IMR-90 (cell line): ENCODE results near the gene DACT2. TPM values are rescaled to one million over a fixed set of nuclear protein-coding genes. Genes with fewer than 3 reads are reported as not detected.

ENCODE experiments used
- ATAC-seq: fragments of 200-7000 bp; cut with Tn5 transposase; 2 replicates; pipeline ENCODE4 v1.9.1; 2020; ENCODE audit warnings: low read depth, mild to moderate bottlenecking, moderate library complexity
- BruUV-seq: library from RNA; stranded (reverse); fragments of 400-500 nt; replicated peaks from 2 replicates; lab custom pipeline; 2021; lab: Mats Ljungman, UMichigan
- CTCF ChIA-PET: fragments of 300-600 bp; formaldehyde crosslinking; extraction: SDS; loops from one replicate; lab custom pipeline; 2021; ENCODE audit warnings: antibody characterized with exemption; lab: Yijun Ruan, JAX
- POLR2A ChIA-PET: fragments of 300-600 bp; sonication (Branson Sonifier 250); formaldehyde crosslinking; loops from one replicate; lab custom pipeline; 2022; ENCODE audit warnings: antibody characterized with exemption; ENCODE audit not compliant: unreplicated experiment; lab: Charles Lee
- DNase-seq: peaks from one replicate; pipeline ENCODE4 v3.0.0; 2013
- H2AFZ ChIP-seq: replicated peaks from 2 replicates; pipeline ENCODE3; 2013; ENCODE audit warnings: low read length, mild to moderate bottlenecking; ENCODE audit not compliant: poor library complexity
- H2AK5ac ChIP-seq: 2 replicates; pipeline ENCODE4 v1.6.1; 2013; ENCODE audit warnings: low read depth, low read length, inconsistent platforms
- H2AK9ac ChIP-seq: replicated peaks from 2 replicates; pipeline ENCODE3; 2013; ENCODE audit warnings: mild to moderate bottlenecking, low read depth, low read length, moderate library complexity; ENCODE audit not compliant: poor library complexity
- H2BK120ac ChIP-seq: 2 replicates; pipeline ENCODE4 v1.6.1; 2013; ENCODE audit warnings: low read depth, low read length, inconsistent platforms
- H2BK15ac ChIP-seq: 3 replicates; pipeline ENCODE4 v1.6.1; 2013; ENCODE audit warnings: low read depth, low read length, inconsistent platforms
- H2BK20ac ChIP-seq: 2 replicates; pipeline ENCODE4 v1.6.1; 2013; ENCODE audit warnings: low read depth, mild to moderate bottlenecking, inconsistent platforms, low read length, moderate library complexity
- H2BK5ac ChIP-seq: 2 replicates; pipeline ENCODE4 v1.6.1; 2013; ENCODE audit warnings: mild to moderate bottlenecking, low read depth, low read length, inconsistent platforms; ENCODE audit not compliant: poor library complexity, severe bottlenecking
- H3K14ac ChIP-seq: replicated peaks from 2 replicates; pipeline ENCODE4 v1.6.1; 2013; ENCODE audit warnings: low read depth, low read length, inconsistent platforms
- H3K18ac ChIP-seq: 2 replicates; pipeline ENCODE4 v1.6.1; 2013; ENCODE audit warnings: low read depth, low read length, control low read depth
- H3K23ac ChIP-seq: 2 replicates; pipeline ENCODE4 v1.6.1; 2013; ENCODE audit warnings: low read depth, low read length, inconsistent platforms
- H3K27ac ChIP-seq: 2 replicates; pipeline ENCODE4 v1.5.1; 2013; ENCODE audit warnings: mild to moderate bottlenecking, control low read depth, low read length; ENCODE audit not compliant: insufficient read depth
- H3K27me3 ChIP-seq: 2 replicates; pipeline ENCODE4 v1.6.1; 2013; ENCODE audit warnings: low read length; ENCODE audit not compliant: control insufficient read depth, insufficient read depth
- H3K36me3 ChIP-seq: 2 replicates; pipeline ENCODE4 v1.6.1; 2013; ENCODE audit warnings: low read length, mixed read lengths; ENCODE audit not compliant: control insufficient read depth, insufficient read depth
- H3K4ac ChIP-seq: 2 replicates; pipeline ENCODE4 v1.6.1; 2013; ENCODE audit warnings: low read depth, low read length, inconsistent platforms
- H3K4me1 ChIP-seq: 2 replicates; pipeline ENCODE4 v1.6.1; 2013; ENCODE audit warnings: low read length, mixed read lengths; ENCODE audit not compliant: control insufficient read depth, insufficient read depth
- H3K4me2 ChIP-seq: 2 replicates; pipeline ENCODE4 v1.6.1; 2013; ENCODE audit warnings: low read depth, mild to moderate bottlenecking, control low read depth, low read length, moderate library complexity
- H3K4me3 ChIP-seq: 2 replicates; pipeline ENCODE4 v1.5.1; 2013; ENCODE audit warnings: low read depth, mild to moderate bottlenecking, control low read depth, low read length, moderate library complexity; ENCODE audit not compliant: insufficient read depth
- H3K56ac ChIP-seq: 2 replicates; pipeline ENCODE4 v1.6.1; 2013; ENCODE audit warnings: low read length, inconsistent platforms; ENCODE audit not compliant: insufficient read depth; ENCODE audit errors: extremely low read depth
- H3K79me1 ChIP-seq, 2 experiments: 2 replicates each; pipeline ENCODE4 v1.6.1; 2013; ENCODE audit warnings: low read length in 2 of 2, inconsistent platforms in 1 of 2, low read depth in 1 of 2
- H3K9ac ChIP-seq: 2 replicates; pipeline ENCODE4 v1.6.1; 2013; ENCODE audit warnings: low read depth, low read length, control low read depth
- H3K9me1 ChIP-seq: 2 replicates; pipeline ENCODE4 v1.6.1; 2013; ENCODE audit warnings: low read length, inconsistent platforms; ENCODE audit not compliant: insufficient read depth
- H3K9me3 ChIP-seq: 2 replicates; pipeline ENCODE4 v1.6.1; 2013; ENCODE audit warnings: low read length; ENCODE audit not compliant: control insufficient read depth, insufficient read depth
- H4K20me1 ChIP-seq: 2 replicates; pipeline ENCODE4 v1.6.1; 2013; ENCODE audit warnings: low read length, inconsistent platforms; ENCODE audit not compliant: insufficient read depth
- H4K5ac ChIP-seq: 2 replicates; pipeline ENCODE4 v1.6.1; 2013; ENCODE audit warnings: mild to moderate bottlenecking, low read depth, low read length, control low read depth
- H4K8ac ChIP-seq, 2 experiments: 2 replicates each; pipeline ENCODE4 v1.6.1; 2013; ENCODE audit warnings: low read depth in 2 of 2, low read length in 2 of 2, control low read depth in 1 of 2, inconsistent platforms in 1 of 2
- H4K91ac ChIP-seq: 2 replicates; pipeline ENCODE4 v1.6.1; 2013; ENCODE audit warnings: low read depth, low read length, inconsistent platforms; ENCODE audit not compliant: insufficient read depth
- BHLHE40 ChIP-seq: fragments of 150-350 bp; IDR thresholded peaks from 2 replicates; pipeline ENCODE4 v1.6.1; 2016; ENCODE audit warnings: mild to moderate bottlenecking, low read depth, low read length
- CHD1 ChIP-seq: IDR thresholded peaks from 2 replicates; pipeline ENCODE4 v1.6.1; 2012; ENCODE audit warnings: low read depth, low read length, improper control_type of control experiment
- MAFK ChIP-seq: IDR thresholded peaks from 2 replicates; pipeline ENCODE4 v1.6.1; 2012; ENCODE audit warnings: low read depth, low read length, improper control_type of control experiment
- POLR2A ChIP-seq: IDR thresholded peaks from 2 replicates; pipeline ENCODE4 v1.6.1; 2012; ENCODE audit warnings: mild to moderate bottlenecking, low read depth, low read length
- RAD21 ChIP-seq: IDR thresholded peaks from 2 replicates; pipeline ENCODE4 v1.6.1; 2012; ENCODE audit warnings: low read length, improper control_type of control experiment
- WGBS, 2 experiments: methylation state at CpG; one replicate each; pipeline versions ENCODE4 v1.1.5 to v1.1.7; 2013; ENCODE audit warnings: missing lambda C conversion rate in 2 of 2; ENCODE audit not compliant: insufficient read length in 1 of 2; ENCODE audit errors: extremely low coverage in 2 of 2; 5-methylcytosine and 5-hydroxymethylcytosine counted together
- dilution Hi-C: fragments of 300-500 bp; cut with HindIII; formaldehyde crosslinking; loops from one replicate; pipeline ENCODE4 v1.14.3; 2018; ENCODE audit warnings: low sequenced_read_pairs; ENCODE audit not compliant: unreplicated experiment
- in situ Hi-C: fragments of 300-500 bp; cut with MboI; formaldehyde crosslinking; loops from 3 replicates; pipeline ENCODE4 v1.14.3; 2019; ENCODE audit warnings: low sequenced_read_pairs, inconsistent platforms, mixed read lengths
- intact Hi-C: fragments of 100-400 bp; cut with micrococcal nuclease; formaldehyde crosslinking; loops from 2 replicates; pipeline ENCODE4 v1.10.0; 2022
- polyA plus RNA-seq, 3 experiments: library from polyadenylated mRNA; depleted of rRNA; stranded (reverse); fragments of >200 nt; gene quantifications; 2 replicates each; pipeline ENCODE4 v1.2.3, GENCODE V29; 2012; ENCODE audit warnings: low replicate concordance in 1 of 3
- total RNA-seq: library from RNA; depleted of rRNA; stranded (reverse); fragments of >200 nt; gene quantifications from 2 replicates; pipeline ENCODE4 v1.2.3, GENCODE V29; 2012
- TF ChIP-seq, protein P1 (sequence below): fragments of 150-350 bp; IDR thresholded peaks from 2 replicates; pipeline ENCODE4 v1.6.1; 2016; ENCODE audit warnings: low read depth, mild to moderate bottlenecking, low read length, moderate library complexity, borderline replicate concordance
- TF ChIP-seq, protein P2 (sequence below): conservative IDR thresholded peaks from 2 replicates; pipeline ENCODE4 v1.5.1; 2012; ENCODE audit warnings: mild to moderate bottlenecking, low read depth, low read length, improper control_type of control experiment
- TF ChIP-seq, protein P3 (sequence below): fragments of 150-350 bp; IDR thresholded peaks from 2 replicates; pipeline ENCODE4 v1.6.1; 2017; ENCODE audit warnings: mild to moderate bottlenecking, antibody characterized with exemption, low read length, low read depth

Gene DACT2
- total and polyA plus RNA-seq, 2 of the 4 experiments (the other 2 are of a cell fraction) = not detected

DNA sequence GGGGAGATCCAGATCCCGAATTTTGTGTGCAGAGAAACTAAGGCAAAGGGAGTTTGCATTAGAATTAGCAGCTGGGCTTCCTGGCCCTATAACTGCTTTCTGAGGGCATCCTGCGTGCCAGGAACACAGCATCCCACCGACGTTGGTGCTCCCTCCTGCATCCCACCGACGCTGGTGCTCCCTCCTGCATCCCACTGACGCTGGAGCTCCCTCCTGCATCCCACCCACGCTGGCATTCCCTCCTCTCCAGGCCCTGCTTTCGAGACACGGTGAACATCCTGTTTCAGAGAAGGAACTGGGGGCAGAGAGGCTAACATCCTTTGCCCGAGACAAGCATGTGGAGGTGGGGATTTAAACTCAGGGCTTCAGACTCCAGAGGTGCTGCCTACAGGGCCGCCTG lies 44.4 kb downstream of the DACT2 start:
- peaks cover 67% of the 10 kb centered on the region for H3K9me3 ChIP-seq

More for the DNA sequence above, 44.4 kb downstream of the DACT2 start:
- WGBS, 2 experiments = 40% methylated on average over 1 of the region's 12 CpGs; no CpG with 5 or more reads in 1 of the 2 experiments
- in situ Hi-C loops (no loop called here), intact Hi-C loops (no loop called here), dilution Hi-C loops (no loop called here)
- H2AK5ac ChIP-seq = no peak overlapping the region
- H2BK15ac ChIP-seq = no peak overlapping the region
- no peak overlapping the region for H2BK120ac ChIP-seq
- no peak overlapping the region for H3K23ac ChIP-seq
- no peak overlapping the region for H2BK5ac ChIP-seq
- no peak overlapping the region for H3K4me3 ChIP-seq
- H3K18ac ChIP-seq = no peak overlapping the region
- H4K5ac ChIP-seq = no peak overlapping the region
- H4K20me1 ChIP-seq = no peaks in the 10 kb centered on the region
- no peak overlapping the region for H3K27ac ChIP-seq
- H3K9ac ChIP-seq = no peak overlapping the region
- no peak overlapping the region for H3K4me2 ChIP-seq
- no peak overlapping the region for H2AFZ ChIP-seq
- no peak overlapping the region for H2BK20ac ChIP-seq
- no peaks in the 10 kb centered on the region for H3K79me1 ChIP-seq
- no peaks in the 10 kb centered on the region for H3K36me3 ChIP-seq
- H3K9me1 ChIP-seq = no peaks in the 10 kb centered on the region
- H4K8ac ChIP-seq = no peak overlapping the region
- no peaks in the 10 kb centered on the region for H3K4me1 ChIP-seq
- no peak overlapping the region for H2AK9ac ChIP-seq
- no peak overlapping the region for H3K4ac ChIP-seq
- no peak overlapping the region for H3K56ac ChIP-seq
- H4K91ac ChIP-seq = no peak overlapping the region
- no TSS peak for BruUV-seq
- ATAC-seq = no peak
- H3K27me3 ChIP-seq = no peaks in the 10 kb centered on the region
- CTCF ChIA-PET = no interaction called here
- no peak for DNase-seq
- POLR2A ChIA-PET = no interaction called here
- TF ChIP-seq POLR2A (no peak), BHLHE40 (no peak), RAD21 (no peak), MAFK (no peak), CHD1 (no peak)
- TF ChIP-seq, protein P1, sequence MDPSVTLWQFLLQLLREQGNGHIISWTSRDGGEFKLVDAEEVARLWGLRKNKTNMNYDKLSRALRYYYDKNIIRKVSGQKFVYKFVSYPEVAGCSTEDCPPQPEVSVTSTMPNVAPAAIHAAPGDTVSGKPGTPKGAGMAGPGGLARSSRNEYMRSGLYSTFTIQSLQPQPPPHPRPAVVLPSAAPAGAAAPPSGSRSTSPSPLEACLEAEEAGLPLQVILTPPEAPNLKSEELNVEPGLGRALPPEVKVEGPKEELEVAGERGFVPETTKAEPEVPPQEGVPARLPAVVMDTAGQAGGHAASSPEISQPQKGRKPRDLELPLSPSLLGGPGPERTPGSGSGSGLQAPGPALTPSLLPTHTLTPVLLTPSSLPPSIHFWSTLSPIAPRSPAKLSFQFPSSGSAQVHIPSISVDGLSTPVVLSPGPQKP = no peak
- TF ChIP-seq, protein P2, sequence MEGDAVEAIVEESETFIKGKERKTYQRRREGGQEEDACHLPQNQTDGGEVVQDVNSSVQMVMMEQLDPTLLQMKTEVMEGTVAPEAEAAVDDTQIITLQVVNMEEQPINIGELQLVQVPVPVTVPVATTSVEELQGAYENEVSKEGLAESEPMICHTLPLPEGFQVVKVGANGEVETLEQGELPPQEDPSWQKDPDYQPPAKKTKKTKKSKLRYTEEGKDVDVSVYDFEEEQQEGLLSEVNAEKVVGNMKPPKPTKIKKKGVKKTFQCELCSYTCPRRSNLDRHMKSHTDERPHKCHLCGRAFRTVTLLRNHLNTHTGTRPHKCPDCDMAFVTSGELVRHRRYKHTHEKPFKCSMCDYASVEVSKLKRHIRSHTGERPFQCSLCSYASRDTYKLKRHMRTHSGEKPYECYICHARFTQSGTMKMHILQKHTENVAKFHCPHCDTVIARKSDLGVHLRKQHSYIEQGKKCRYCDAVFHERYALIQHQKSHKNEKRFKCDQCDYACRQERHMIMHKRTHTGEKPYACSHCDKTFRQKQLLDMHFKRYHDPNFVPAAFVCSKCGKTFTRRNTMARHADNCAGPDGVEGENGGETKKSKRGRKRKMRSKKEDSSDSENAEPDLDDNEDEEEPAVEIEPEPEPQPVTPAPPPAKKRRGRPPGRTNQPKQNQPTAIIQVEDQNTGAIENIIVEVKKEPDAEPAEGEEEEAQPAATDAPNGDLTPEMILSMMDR = no peak
- TF ChIP-seq, protein P3, sequence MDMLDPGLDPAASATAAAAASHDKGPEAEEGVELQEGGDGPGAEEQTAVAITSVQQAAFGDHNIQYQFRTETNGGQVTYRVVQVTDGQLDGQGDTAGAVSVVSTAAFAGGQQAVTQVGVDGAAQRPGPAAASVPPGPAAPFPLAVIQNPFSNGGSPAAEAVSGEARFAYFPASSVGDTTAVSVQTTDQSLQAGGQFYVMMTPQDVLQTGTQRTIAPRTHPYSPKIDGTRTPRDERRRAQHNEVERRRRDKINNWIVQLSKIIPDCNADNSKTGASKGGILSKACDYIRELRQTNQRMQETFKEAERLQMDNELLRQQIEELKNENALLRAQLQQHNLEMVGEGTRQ = no peak
- no peak overlapping the region for H3K14ac ChIP-seq
